Testis (tissue), 3 donors: ENCODE measurements around the gene IL36RN. TPM values are rescaled to one million over a fixed set of nuclear protein-coding genes. Genes with fewer than 3 reads are reported as not detected.

ENCODE experiments used
- DNase-seq: peaks from one replicate; pipeline ENCODE4 v3.0.0-alpha.2; 2019
- H3K27ac ChIP-seq, 2 donors: fragments of 200-600 bp; sonication (generic); one replicate each; pipeline ENCODE4 v1.5.1; 2019
- H3K27me3 ChIP-seq: fragments of 200-600 bp; sonication (generic); one replicate; pipeline ENCODE4 v1.5.1; 2019
- H3K36me3 ChIP-seq: fragments of 200-600 bp; sonication (generic); one replicate; pipeline ENCODE4 v1.5.1; 2017; ENCODE audit warnings: low read depth; ENCODE audit errors: missing control alignments
- H3K4me1 ChIP-seq: fragments of 200-600 bp; sonication (generic); one replicate; pipeline ENCODE4 v1.5.1; 2019
- H3K4me3 ChIP-seq, 2 donors: fragments of 200-600 bp; sonication (generic); one replicate each; pipeline ENCODE4 v1.5.1; 2017 to 2019
- H3K9me3 ChIP-seq: fragments of 200-600 bp; sonication (generic); one replicate; pipeline ENCODE4 v1.5.1; 2017
- CTCF ChIP-seq, 3 experiments: fragments of 450-650 bp in 2 of 3; fragments of 200-600 bp in 1 of 3; sonication (generic) in 1 of 3; IDR thresholded peaks; one replicate each; pipeline ENCODE4 v1.5.1; 2016 to 2019; ENCODE audit warnings: antibody characterized with exemption in 3 of 3, mild to moderate bottlenecking in 2 of 3, moderate library complexity in 1 of 3
- POLR2A ChIP-seq: fragments of 450-650 bp; IDR thresholded peaks from one replicate; pipeline ENCODE4 v1.6.1; 2017; ENCODE audit warnings: antibody characterized with exemption, mild to moderate bottlenecking, moderate library complexity
- WGBS, 2 donors: methylation state at CpG; one replicate each; pipeline ENCODE4 v1.1.5; 2018; 5-methylcytosine and 5-hydroxymethylcytosine counted together
- intact Hi-C: fragments of 100-400 bp; cut with DNase I; formaldehyde crosslinking; loops from one replicate; pipeline ENCODE4 v1.15.1; 2023; ENCODE audit warnings: low total_unique reads
- polyA plus RNA-seq: library from polyadenylated mRNA; stranded (reverse); fragments of 350-450 nt; fragmentation: Illumina TruSeq; extraction: RNeasy Lipid Tissue Mini Kit (QIAGEN cat#74804); gene quantifications from one replicate; pipeline ENCODE4 v1.2.3, GENCODE V29; 2014; ENCODE audit warnings: low read depth, low replicate concordance; ENCODE audit not compliant: insufficient read depth
- total RNA-seq, 2 donors: library from RNA; depleted of rRNA; stranded (reverse); fragments of >200 nt; gene quantifications; one replicate each; pipeline ENCODE4 v1.2.3, GENCODE V29; 2016

Gene IL36RN
- total and polyA plus RNA-seq, 3 donors from 2014 or later, result not detected

DNA sequence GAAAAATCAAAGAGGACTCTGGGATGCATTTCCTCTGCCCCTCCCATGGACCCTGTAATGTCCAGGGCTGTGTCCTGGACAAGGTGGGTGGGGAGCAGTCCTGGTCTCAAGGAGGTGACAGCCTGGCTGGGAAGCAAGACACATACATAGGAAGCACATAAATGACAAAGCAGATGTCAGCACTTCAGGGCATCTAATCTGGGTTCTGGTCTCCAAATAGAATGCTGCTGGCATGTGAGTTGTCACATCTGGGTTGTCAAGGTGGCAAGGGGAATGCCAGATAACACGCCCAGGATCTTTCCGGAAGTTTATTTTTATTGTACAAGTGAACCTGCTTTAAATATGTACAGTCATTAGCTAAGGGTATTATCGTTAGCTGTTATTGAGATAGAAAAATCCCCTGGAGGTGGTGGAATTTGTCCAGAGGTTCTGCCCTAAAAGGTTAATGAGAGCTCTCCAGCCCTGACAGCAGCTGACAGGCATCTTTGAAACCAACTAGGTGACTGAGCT lies 14.4 kb downstream of the IL36RN start:
- no peak for DNase-seq

GRCh38 chr2:113075030-113075429 lies 16.0 kb downstream of the IL36RN start:
- 76 to 82% methylated on average over 5 of the region's 5 CpGs for WGBS, 2 donors
- DNase-seq, result no peak
- intact Hi-C loops, result no loop called here

More for the DNA sequence above, 14.4 kb downstream of the IL36RN start:
- Histone ChIP-seq H3K4me1 (no peaks in the 10 kb centered on the region), H3K27me3 (no peaks in the 10 kb centered on the region), H3K9me3 (no peaks in the 10 kb centered on the region), H3K4me3 (no peak overlapping the region), H3K27ac (no peak overlapping the region), H3K36me3 (no peaks in the 10 kb centered on the region)
- WGBS, 2 donors, result 69 to 89% methylated on average over 2 to 3 of the region's 3 CpGs
- intact Hi-C loops, result no loop called here
- TF ChIP-seq POLR2A, result no peak
- no peak for TF ChIP-seq CTCF (IDR thresholded peaks at IDR 0.05)

DNA sequence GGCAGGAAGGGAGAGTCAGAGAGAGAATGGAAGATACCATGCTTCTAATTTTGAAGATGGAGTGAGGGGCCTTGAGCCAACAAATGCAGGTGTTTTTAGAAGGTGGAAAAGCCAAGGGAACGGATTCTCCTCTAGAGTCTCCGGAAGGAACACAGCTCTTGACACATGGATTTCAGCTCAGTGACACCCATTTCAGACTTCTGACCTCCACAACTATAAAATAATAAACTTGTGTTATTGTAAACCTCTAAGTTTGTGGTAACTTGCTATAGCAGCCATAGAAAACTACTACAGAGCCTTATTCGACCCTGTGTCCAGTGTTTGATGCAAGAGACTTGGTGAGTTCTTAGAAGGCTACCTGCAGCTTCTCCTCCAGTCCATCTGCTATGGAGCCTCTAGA lies 16.6 kb downstream of the IL36RN start:
- H3K9me3 ChIP-seq, result no peaks in the 10 kb centered on the region
- 92 to 98% methylated on average over 3 of the region's 3 CpGs for WGBS, 2 donors
- TF ChIP-seq POLR2A (no peak), CTCF (IDR thresholded peaks at IDR 0.05) (no peak)
- no peak overlapping the region for H3K27ac ChIP-seq
- no peaks in the 10 kb centered on the region for H3K36me3 ChIP-seq
- DNase-seq, result no peak
- no peaks in the 10 kb centered on the region for H3K4me1 ChIP-seq
- H3K4me3 ChIP-seq, result no peak overlapping the region
- intact Hi-C loops, result no loop called here
- H3K27me3 ChIP-seq, result no peaks in the 10 kb centered on the region

More at GRCh38 chr2:113075030-113075429, 16.0 kb downstream of the IL36RN start:
- TF ChIP-seq CTCF (IDR thresholded peaks at IDR 0.05) (no peak), POLR2A (no peak)
- Histone ChIP-seq H3K27me3 (no peaks in the 10 kb centered on the region), H3K4me3 (no peak overlapping the region), H3K36me3 (no peaks in the 10 kb centered on the region), H3K27ac (no peak overlapping the region), H3K4me1 (no peaks in the 10 kb centered on the region), H3K9me3 (no peaks in the 10 kb centered on the region)

GRCh38 chr2:113076954-113077669 lies 18.1 kb downstream of the IL36RN start:
- Histone ChIP-seq H3K4me1 (no peaks in the 10 kb centered on the region), H3K9me3 (no peaks in the 10 kb centered on the region), H3K27me3 (no peaks in the 10 kb centered on the region), H3K36me3 (no peaks in the 10 kb centered on the region), H3K27ac (no peak overlapping the region), H3K4me3 (no peak overlapping the region)
- TF ChIP-seq POLR2A (no peak), CTCF (IDR thresholded peaks at IDR 0.05) (no peak)
- DNase-seq, result peak; percentile 18
- intact Hi-C loops, result no loop called here
- 20 to 34% methylated on average over 3 of the region's 3 CpGs for WGBS, 2 donors

GRCh38 chr2:113077921-113078320 lies 18.9 kb downstream of the IL36RN start:
- 77 to 92% methylated on average over 1 of the region's 1 CpG for WGBS, 2 donors
- Histone ChIP-seq H3K27me3 (no peaks in the 10 kb centered on the region), H3K4me3 (no peak overlapping the region), H3K27ac (no peak overlapping the region), H3K36me3 (no peaks in the 10 kb centered on the region), H3K4me1 (no peaks in the 10 kb centered on the region), H3K9me3 (no peaks in the 10 kb centered on the region)
- no peak for DNase-seq
- TF ChIP-seq CTCF (IDR thresholded peaks at IDR 0.05) (no peak), POLR2A (no peak)
- intact Hi-C loops, result no loop called here
